SK-N-SH (cell line): ENCODE measurements around the gene PCSK6. TPM values are rescaled to one million over a fixed set of nuclear protein-coding genes. Genes with fewer than 3 reads are reported as not detected.

Source experiments
- CTCF ChIA-PET: fragments of 300-600, 350-600 bp; formaldehyde crosslinking; extraction: SDS; loops from one replicate; lab custom pipeline; 2021; lab: Yijun Ruan, JAX
- POLR2A ChIA-PET: fragments of 350-600 bp; sonication (Branson Sonifier 250); formaldehyde crosslinking; extraction: SDS; loops from one replicate; lab custom pipeline; 2020; ENCODE audit warnings: antibody characterized with exemption, inconsistent platforms; lab: Yijun Ruan, JAX
- DNase-seq: peaks from one replicate; pipeline ENCODE4 v3.0.0; 2012
- H2AFZ ChIP-seq: fragments of 200-600 bp; sonication (generic); 2 replicates; pipeline ENCODE4 v1.8.1; 2016; ENCODE audit warnings: antibody characterized with exemption, mild to moderate bottlenecking, low read depth
- H3F3A ChIP-seq: fragments of 200-600 bp; sonication (generic); replicated peaks from 2 replicates; pipeline ENCODE3; 2016; ENCODE audit warnings: antibody characterized with exemption, mild to moderate bottlenecking; ENCODE audit not compliant: insufficient read depth
- H3K27ac ChIP-seq, 2 experiments: fragments of 200-500 bp in 1 of 2; fragments of 200-600 bp in 1 of 2; sonication (Bioruptor generic) in 1 of 2; sonication (generic), shearing (Covaris generic) in 1 of 2; 2 replicates each; pipeline versions ENCODE4 v1.5.1 to v1.6.1; 2014 to 2016; ENCODE audit warnings: low read depth in 2 of 2, inconsistent platforms in 1 of 2, low read length in 1 of 2, mild to moderate bottlenecking in 1 of 2, mixed read lengths in 1 of 2
- H3K27me3 ChIP-seq: fragments of 200-600 bp; sonication (generic), shearing (Covaris generic); 2 replicates; pipeline ENCODE4 v1.6.1; 2016; ENCODE audit warnings: mixed run types; ENCODE audit not compliant: insufficient read depth
- H3K36me3 ChIP-seq, 2 experiments: fragments of 200-500 bp in 1 of 2; fragments of 200-600 bp in 1 of 2; sonication (Bioruptor generic) in 1 of 2; sonication (generic) in 1 of 2; replicated peaks in 1 of 2; 2 replicates each; pipeline versions ENCODE3 to v1.5.1; 2014 to 2016; ENCODE audit warnings: low read length in 1 of 2, mild to moderate bottlenecking in 1 of 2; ENCODE audit not compliant: insufficient read depth in 2 of 2, control insufficient read depth in 1 of 2
- H3K4me1 ChIP-seq, 2 experiments: fragments of 200-500 bp in 1 of 2; fragments of 200-600 bp in 1 of 2; sonication (Bioruptor generic) in 1 of 2; sonication (generic), shearing (Covaris generic) in 1 of 2; 2 replicates each; pipeline versions ENCODE4 v1.5.1 to v1.6.1; 2014 to 2016; ENCODE audit warnings: low read depth in 1 of 2, low read length in 1 of 2, mixed run types in 1 of 2; ENCODE audit not compliant: insufficient read depth in 2 of 2, control insufficient read depth in 1 of 2
- H3K4me2 ChIP-seq: fragments of 200-600 bp; sonication (generic), shearing (Covaris generic); 2 replicates; pipeline ENCODE4 v1.6.1; 2017; ENCODE audit warnings: mixed run types
- H3K4me3 ChIP-seq, 2 experiments: fragments of 200-500 bp in 1 of 2; fragments of 200-600 bp in 1 of 2; sonication (Bioruptor generic) in 1 of 2; sonication (generic), shearing (Covaris generic) in 1 of 2; 2 replicates each; pipeline versions ENCODE4 v1.5.1 to v1.8.1; 2014 to 2016; ENCODE audit warnings: low read depth in 2 of 2, inconsistent platforms in 1 of 2, low read length in 1 of 2, mild to moderate bottlenecking in 1 of 2, mixed read lengths in 1 of 2, moderate library complexity in 1 of 2
- H3K79me2 ChIP-seq: fragments of 200-600 bp; sonication (generic); 2 replicates; pipeline ENCODE4 v1.8.1; 2017; ENCODE audit warnings: mild to moderate bottlenecking; ENCODE audit not compliant: insufficient read depth
- H3K9ac ChIP-seq: fragments of 200-600 bp; sonication (generic); 2 replicates; pipeline ENCODE4 v1.6.1; 2017; ENCODE audit warnings: mixed run types
- H3K9me2 ChIP-seq: fragments of 200-600 bp; sonication (generic); 2 replicates; pipeline ENCODE4 v1.6.1; 2017; ENCODE audit warnings: mixed run types
- H3K9me3 ChIP-seq: fragments of 200-600 bp; sonication (generic); 2 replicates; pipeline ENCODE4 v1.6.1; 2017; ENCODE audit warnings: mixed run types, mild to moderate bottlenecking, moderate library complexity
- H4K20me1 ChIP-seq: fragments of 200-600 bp; sonication (generic); 2 replicates; pipeline ENCODE4 v1.6.1; 2017; ENCODE audit warnings: mild to moderate bottlenecking, mixed run types; ENCODE audit not compliant: insufficient read depth
- CHD2 ChIP-seq: fragments of 150-350 bp; IDR thresholded peaks from 2 replicates; pipeline ENCODE4 v1.6.1; 2018; ENCODE audit warnings: low read length; ENCODE audit not compliant: partially characterized antibody
- EZH2phosphoT487 ChIP-seq: fragments of 200-600 bp; sonication (generic); IDR thresholded peaks from 2 replicates; pipeline ENCODE4 v1.6.1; 2017; ENCODE audit warnings: low read depth, mixed run types, mild to moderate bottlenecking, antibody characterized with exemption, moderate library complexity, borderline replicate concordance
- GABPA ChIP-seq: IDR thresholded peaks from 2 replicates; pipeline ENCODE4 v1.4.0; 2012; ENCODE audit warnings: low read depth, mild to moderate bottlenecking
- NFIC ChIP-seq: IDR thresholded peaks from 2 replicates; pipeline ENCODE4 v1.4.0; 2012; ENCODE audit warnings: borderline replicate concordance
- TCF12 ChIP-seq: IDR thresholded peaks from 2 replicates; pipeline ENCODE4 v1.4.0; 2012
- WGBS: methylation state at CpG from one replicate; pipeline ENCODE4 v1.1.6; 2017; ENCODE audit warnings: low lambda C conversion rate; 5-methylcytosine and 5-hydroxymethylcytosine counted together
- polyA plus RNA-seq, 3 experiments: library from polyadenylated mRNA; depleted of rRNA; stranded (reverse); fragments of >200 nt; gene quantifications; 2 replicates each; pipeline ENCODE4 v1.2.3, GENCODE V29; 2012
- TF ChIP-seq, protein P1 (sequence below): IDR thresholded peaks from 2 replicates; pipeline ENCODE4 v1.6.1; 2012; ENCODE audit warnings: mild to moderate bottlenecking, low read depth, low read length, moderate library complexity
- TF ChIP-seq, protein P2 (sequence below): fragments of 200-600 bp; sonication (generic); IDR thresholded peaks from 2 replicates; pipeline ENCODE4 v1.6.1; 2017; ENCODE audit warnings: antibody characterized with exemption, mild to moderate bottlenecking, moderate library complexity
- TF ChIP-seq, protein P3 (sequence below): IDR thresholded peaks from 2 replicates; pipeline ENCODE4 v1.4.0; 2012; ENCODE audit warnings: low read depth, borderline replicate concordance
- TF ChIP-seq, protein P4 (sequence below): IDR thresholded peaks from 2 replicates; pipeline ENCODE4 v1.4.0; 2012; ENCODE audit warnings: low read depth
- TF ChIP-seq, protein P5 (sequence below): fragments of 150-350 bp; IDR thresholded peaks from 2 replicates; pipeline ENCODE4 v1.6.1; 2017; ENCODE audit warnings: antibody characterized with exemption, low read length, low read depth, borderline replicate concordance

PCSK6 gene
- polyA plus RNA-seq, 1 of the 3 experiments (the other 2 are of a cell fraction): 0.03 TPM

DNA sequence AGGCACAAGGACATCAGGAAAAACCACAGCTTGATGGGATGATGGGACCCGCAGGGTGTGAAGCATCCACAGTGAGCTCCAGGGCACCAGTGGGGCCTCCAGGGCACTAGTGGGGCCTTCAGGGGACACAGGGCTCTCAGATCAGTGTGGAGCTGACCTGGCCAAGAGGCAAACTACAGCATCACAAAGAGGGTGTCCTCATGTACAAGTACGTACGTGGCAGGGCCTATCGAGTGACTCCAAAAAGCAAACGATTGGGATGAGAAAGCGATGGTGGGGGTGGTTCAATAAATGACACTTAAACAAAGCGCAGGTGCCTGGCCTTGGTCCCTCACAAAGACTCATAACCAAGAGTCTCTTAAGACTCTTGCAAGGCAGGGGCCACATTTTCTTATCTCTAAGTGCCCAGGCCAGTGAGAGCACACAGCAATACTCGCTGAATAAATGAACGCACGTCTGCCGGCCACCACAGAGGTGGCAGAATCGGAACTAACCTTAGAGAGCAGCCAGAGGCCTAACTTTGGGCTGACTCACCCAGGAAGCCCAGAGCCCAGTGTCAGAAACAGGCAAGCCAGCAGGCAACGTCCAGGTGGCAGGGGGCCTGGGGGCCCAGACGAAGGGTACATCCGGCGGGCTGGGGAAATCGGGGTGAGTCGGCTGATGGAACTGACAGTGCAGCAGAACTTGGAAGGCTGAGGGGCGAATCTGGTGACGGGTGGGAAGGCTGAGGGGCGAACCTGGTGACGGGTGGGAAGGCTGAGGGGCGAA is 8.7 kb downstream of the PCSK6 start (continued):
- TF ChIP-seq, protein P1, sequence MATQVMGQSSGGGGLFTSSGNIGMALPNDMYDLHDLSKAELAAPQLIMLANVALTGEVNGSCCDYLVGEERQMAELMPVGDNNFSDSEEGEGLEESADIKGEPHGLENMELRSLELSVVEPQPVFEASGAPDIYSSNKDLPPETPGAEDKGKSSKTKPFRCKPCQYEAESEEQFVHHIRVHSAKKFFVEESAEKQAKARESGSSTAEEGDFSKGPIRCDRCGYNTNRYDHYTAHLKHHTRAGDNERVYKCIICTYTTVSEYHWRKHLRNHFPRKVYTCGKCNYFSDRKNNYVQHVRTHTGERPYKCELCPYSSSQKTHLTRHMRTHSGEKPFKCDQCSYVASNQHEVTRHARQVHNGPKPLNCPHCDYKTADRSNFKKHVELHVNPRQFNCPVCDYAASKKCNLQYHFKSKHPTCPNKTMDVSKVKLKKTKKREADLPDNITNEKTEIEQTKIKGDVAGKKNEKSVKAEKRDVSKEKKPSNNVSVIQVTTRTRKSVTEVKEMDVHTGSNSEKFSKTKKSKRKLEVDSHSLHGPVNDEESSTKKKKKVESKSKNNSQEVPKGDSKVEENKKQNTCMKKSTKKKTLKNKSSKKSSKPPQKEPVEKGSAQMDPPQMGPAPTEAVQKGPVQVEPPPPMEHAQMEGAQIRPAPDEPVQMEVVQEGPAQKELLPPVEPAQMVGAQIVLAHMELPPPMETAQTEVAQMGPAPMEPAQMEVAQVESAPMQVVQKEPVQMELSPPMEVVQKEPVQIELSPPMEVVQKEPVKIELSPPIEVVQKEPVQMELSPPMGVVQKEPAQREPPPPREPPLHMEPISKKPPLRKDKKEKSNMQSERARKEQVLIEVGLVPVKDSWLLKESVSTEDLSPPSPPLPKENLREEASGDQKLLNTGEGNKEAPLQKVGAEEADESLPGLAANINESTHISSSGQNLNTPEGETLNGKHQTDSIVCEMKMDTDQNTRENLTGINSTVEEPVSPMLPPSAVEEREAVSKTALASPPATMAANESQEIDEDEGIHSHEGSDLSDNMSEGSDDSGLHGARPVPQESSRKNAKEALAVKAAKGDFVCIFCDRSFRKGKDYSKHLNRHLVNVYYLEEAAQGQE: no peak
- TF ChIP-seq, protein P2, sequence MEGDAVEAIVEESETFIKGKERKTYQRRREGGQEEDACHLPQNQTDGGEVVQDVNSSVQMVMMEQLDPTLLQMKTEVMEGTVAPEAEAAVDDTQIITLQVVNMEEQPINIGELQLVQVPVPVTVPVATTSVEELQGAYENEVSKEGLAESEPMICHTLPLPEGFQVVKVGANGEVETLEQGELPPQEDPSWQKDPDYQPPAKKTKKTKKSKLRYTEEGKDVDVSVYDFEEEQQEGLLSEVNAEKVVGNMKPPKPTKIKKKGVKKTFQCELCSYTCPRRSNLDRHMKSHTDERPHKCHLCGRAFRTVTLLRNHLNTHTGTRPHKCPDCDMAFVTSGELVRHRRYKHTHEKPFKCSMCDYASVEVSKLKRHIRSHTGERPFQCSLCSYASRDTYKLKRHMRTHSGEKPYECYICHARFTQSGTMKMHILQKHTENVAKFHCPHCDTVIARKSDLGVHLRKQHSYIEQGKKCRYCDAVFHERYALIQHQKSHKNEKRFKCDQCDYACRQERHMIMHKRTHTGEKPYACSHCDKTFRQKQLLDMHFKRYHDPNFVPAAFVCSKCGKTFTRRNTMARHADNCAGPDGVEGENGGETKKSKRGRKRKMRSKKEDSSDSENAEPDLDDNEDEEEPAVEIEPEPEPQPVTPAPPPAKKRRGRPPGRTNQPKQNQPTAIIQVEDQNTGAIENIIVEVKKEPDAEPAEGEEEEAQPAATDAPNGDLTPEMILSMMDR: no peak
- TF ChIP-seq, protein P3, sequence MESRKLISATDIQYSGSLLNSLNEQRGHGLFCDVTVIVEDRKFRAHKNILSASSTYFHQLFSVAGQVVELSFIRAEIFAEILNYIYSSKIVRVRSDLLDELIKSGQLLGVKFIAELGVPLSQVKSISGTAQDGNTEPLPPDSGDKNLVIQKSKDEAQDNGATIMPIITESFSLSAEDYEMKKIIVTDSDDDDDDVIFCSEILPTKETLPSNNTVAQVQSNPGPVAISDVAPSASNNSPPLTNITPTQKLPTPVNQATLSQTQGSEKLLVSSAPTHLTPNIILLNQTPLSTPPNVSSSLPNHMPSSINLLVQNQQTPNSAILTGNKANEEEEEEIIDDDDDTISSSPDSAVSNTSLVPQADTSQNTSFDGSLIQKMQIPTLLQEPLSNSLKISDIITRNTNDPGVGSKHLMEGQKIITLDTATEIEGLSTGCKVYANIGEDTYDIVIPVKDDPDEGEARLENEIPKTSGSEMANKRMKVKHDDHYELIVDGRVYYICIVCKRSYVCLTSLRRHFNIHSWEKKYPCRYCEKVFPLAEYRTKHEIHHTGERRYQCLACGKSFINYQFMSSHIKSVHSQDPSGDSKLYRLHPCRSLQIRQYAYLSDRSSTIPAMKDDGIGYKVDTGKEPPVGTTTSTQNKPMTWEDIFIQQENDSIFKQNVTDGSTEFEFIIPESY: no peak

DNA sequence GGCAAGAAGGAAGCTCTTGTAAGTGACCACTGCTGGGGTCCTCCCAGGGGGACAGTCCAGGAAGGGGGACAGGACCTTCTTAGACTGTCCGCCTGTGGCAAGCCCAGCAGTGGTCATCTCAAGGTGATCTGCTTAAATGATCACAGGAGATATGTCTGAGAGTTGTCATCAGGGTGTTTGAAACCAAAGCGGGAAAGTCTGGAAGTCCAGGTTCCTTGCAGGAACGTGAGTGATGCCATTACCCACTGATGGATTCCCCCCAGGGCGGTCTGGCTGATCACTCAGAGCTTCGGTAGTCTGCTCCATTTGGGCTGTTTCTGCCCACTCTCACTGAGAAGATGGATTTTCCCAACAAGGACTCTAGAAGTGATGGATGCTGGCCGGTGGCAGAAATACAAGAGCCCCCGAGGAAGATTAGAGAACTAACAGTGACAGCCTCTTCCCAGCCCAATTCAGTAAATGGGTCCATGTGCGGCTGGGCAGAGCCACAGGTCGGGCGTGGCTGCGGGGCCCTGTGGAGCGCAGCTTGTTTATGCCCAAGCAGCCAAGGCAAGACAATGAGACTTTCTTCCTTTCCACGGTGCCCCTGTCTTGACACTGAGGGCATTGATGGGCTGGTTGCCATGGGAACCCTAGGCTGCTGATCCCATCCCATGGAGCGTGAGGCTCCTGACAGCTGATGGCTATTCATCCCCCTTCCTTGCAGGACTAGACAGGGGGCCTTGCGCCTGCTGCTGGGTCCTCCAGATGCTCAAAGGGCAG is 9.5 kb downstream of the PCSK6 start:
- WGBS: 68% methylated on average over 6 of the region's 15 CpGs
- H4K20me1 ChIP-seq: no peaks in the 10 kb centered on the region
- POLR2A ChIA-PET: no interaction called here
- H2AFZ ChIP-seq: no peak overlapping the region
- H3K9me2 ChIP-seq: no peaks in the 10 kb centered on the region
- no peaks in the 10 kb centered on the region for H3K36me3 ChIP-seq
- H3K27ac ChIP-seq: no peak overlapping the region
- H3K4me3 ChIP-seq: no peak overlapping the region
- H3K9ac ChIP-seq: no peak overlapping the region
- H3K9me3 ChIP-seq: no peaks in the 10 kb centered on the region
- H3K4me2 ChIP-seq: no peak overlapping the region
- TF ChIP-seq NFIC (no peak), CHD2 (no peak), GABPA (no peak), EZH2phosphoT487 (no peak), TCF12 (no peak)
- TF ChIP-seq, protein P4, sequence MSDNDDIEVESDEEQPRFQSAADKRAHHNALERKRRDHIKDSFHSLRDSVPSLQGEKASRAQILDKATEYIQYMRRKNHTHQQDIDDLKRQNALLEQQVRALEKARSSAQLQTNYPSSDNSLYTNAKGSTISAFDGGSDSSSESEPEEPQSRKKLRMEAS: no peak
- TF ChIP-seq, protein P5, sequence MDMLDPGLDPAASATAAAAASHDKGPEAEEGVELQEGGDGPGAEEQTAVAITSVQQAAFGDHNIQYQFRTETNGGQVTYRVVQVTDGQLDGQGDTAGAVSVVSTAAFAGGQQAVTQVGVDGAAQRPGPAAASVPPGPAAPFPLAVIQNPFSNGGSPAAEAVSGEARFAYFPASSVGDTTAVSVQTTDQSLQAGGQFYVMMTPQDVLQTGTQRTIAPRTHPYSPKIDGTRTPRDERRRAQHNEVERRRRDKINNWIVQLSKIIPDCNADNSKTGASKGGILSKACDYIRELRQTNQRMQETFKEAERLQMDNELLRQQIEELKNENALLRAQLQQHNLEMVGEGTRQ: no peak
- no peaks in the 10 kb centered on the region for H3F3A ChIP-seq
- H3K27me3 ChIP-seq: no peaks in the 10 kb centered on the region
- H3K4me1 ChIP-seq: peaks cover 0 to 7% of the 10 kb centered on the region in 2 experiments; a peak in 1 of 4 replicates
- CTCF ChIA-PET: no interaction called here
- no peak for DNase-seq
- no peaks in the 10 kb centered on the region for H3K79me2 ChIP-seq
